ENCODE results near the gene KIAA2012. TPM values are rescaled to one million over a fixed set of nuclear protein-coding genes. Genes with fewer than 3 reads are reported as not detected.
"Not testable (repeated sequence)": the region's sequence is repeated elsewhere in the genome, so short reads cannot be mapped to it uniquely, and the experiment has no call there.

The KIAA2012 gene
- total RNA-seq, 2 experiments from 2014 or later, result not detected

DNA sequence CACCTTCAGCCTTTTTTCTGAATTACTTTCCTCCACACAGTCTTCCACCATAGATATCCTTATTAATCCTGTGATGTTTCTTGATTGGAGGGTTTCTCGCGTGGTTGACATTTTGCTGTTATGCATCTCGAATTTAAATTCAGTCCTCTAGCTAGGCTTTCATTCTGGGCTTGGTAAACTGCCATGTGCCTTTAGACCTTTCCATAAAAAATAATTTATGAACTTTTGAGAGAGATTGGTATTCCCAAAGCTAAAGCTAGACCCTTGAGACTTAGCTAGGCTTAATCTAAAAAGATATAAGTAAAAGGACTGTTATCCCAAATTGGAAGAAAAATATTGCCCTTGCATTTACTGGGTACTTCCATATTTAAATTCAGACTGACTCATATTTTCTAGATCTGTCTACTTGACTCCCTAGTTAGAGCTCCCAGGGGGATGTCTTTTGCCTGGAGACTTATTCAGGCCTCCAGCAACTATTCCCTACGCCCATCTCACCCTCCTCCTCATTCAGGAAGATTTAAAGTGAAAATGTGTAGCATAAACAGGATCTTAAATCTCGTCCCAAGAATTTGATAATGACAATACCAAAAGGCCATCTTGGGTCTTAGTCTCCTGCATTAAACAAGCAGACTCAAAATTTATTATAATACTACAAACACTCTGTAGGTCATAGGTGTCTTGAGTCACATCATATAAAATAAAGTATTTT, 60.3 kb downstream of the KIAA2012 start:
- Mint-ChIP-seq H3K4me1 (no peaks in the 10 kb centered on the region), H3K4me3 (no peak overlapping the region), H3K9me3 (no peaks in the 10 kb centered on the region), H3K27ac (no peak overlapping the region), H3K36me3 (no peaks in the 10 kb centered on the region), H3K27me3 (peaks cover 4% of the 10 kb centered on the region)
- DNase-seq, result no peak

DNA sequence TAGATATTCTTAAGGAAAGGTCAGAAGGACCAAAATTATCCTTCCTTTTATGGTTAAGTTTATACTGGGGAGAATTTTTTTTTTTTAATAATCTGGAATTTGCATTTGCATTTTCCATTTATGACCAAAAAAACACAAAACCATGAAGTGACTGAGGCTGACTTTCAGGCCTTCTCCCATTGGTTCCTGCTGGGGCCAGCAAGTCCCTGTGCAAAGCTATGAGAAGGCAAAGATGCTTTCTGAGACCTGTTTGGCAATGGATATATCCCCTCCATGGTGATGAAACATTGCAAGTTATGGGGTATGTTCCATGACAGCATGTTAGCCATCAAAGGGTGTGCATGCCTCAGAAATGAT, 60.8 kb downstream of the KIAA2012 start:
- Mint-ChIP-seq H3K36me3 (no peaks in the 10 kb centered on the region), H3K9me3 (no peaks in the 10 kb centered on the region), H3K27me3 (peaks cover 4% of the 10 kb centered on the region), H3K4me1 (no peaks in the 10 kb centered on the region), H3K27ac (no peak overlapping the region), H3K4me3 (no peak overlapping the region)
- DNase-seq, result no peak

- no peaks in the 10 kb centered on the region for H3K36me3 Mint-ChIP-seq
- no peaks in the 10 kb centered on the region for H3K4me1 Mint-ChIP-seq
- peaks cover 4% of the 10 kb centered on the region for H3K27me3 Mint-ChIP-seq
- no peak overlapping the region for H3K4me3 Mint-ChIP-seq
- H3K9me3 Mint-ChIP-seq, result no peaks in the 10 kb centered on the region
- H3K27ac Mint-ChIP-seq, result no peak overlapping the region
- no peak for DNase-seq
Observed at GRCh38 chr2:202135091-202135874, 62.2 kb downstream of the KIAA2012 start.

GRCh38 chr2:202136039-202136438, 63.0 kb downstream of the KIAA2012 start:
- not testable (repeated sequence) for DNase-seq, H3K4me3 Mint-ChIP-seq, H3K27ac Mint-ChIP-seq, H3K4me1 Mint-ChIP-seq, H3K27me3 Mint-ChIP-seq, H3K9me3 Mint-ChIP-seq, H3K36me3 Mint-ChIP-seq

DNA sequence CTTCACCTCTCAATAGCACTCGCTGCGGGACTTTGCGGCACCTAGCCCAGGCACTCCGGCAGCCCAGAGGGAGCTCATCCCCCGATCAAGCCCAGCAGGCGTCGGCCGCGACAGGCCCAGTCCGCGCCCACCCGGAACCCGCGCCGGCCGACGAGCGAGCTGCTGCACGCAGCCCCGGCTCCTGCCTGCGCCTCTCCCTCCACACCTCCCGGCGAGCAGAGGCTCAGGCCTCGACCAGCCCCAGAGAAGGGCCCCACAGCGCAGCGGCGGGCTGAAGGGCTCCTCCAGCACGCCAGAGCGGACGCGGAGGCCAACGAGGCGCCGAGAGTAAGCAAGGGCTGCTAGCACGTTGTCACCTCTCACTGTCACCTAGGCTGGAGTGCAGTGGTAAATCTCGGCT, 63.5 kb downstream of the KIAA2012 start:
- Mint-ChIP-seq H3K27me3 (peaks cover 2% of the 10 kb centered on the region), H3K9me3 (no peaks in the 10 kb centered on the region), H3K27ac (no peak overlapping the region), H3K36me3 (no peaks in the 10 kb centered on the region), H3K4me3 (no peak overlapping the region), H3K4me1 (no peaks in the 10 kb centered on the region)
- no peak for DNase-seq

- Mint-ChIP-seq H3K27ac (no peak overlapping the region), H3K27me3 (no peaks in the 10 kb centered on the region), H3K9me3 (no peaks in the 10 kb centered on the region), H3K36me3 (no peaks in the 10 kb centered on the region), H3K4me1 (peaks cover 3% of the 10 kb centered on the region), H3K4me3 (no peak overlapping the region)
- no peak for DNase-seq
Observed at GRCh38 chr2:202140522-202141252, 67.6 kb downstream of the KIAA2012 start.

DNA sequence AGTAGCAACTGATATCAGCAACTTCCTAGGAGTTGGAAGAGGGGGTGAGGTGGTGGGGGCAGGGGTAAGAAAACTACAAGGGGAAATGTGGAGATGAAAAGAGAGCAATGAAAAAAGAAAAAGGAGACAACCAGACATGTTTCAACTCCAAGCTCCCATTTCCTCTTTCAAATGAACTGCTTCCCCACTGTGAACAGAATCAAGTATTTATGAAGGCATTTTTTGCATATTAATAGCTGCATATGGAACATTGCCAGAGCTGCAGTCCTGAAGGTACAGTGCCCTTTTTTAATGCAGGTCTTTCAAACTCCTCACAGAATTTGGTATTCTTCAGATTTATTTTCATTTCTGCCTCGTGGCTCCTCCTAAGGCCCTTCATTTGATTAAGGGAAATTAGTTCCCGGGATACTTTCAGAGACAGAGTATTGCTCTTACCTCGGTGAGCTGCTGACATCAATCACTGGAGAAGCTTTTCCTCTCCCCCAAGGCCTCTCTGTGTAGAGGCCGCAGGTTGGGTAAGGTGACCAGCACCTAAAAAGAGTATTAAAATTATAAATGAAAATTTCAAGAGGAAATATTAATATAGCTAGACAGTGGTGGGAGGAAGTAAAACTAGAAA, 68.4 kb downstream of the KIAA2012 start:
- Mint-ChIP-seq H3K4me1 (peaks cover 3% of the 10 kb centered on the region), H3K4me3 (no peak overlapping the region), H3K27me3 (no peaks in the 10 kb centered on the region), H3K36me3 (no peaks in the 10 kb centered on the region), H3K9me3 (no peaks in the 10 kb centered on the region), H3K27ac (no peak overlapping the region)
- DNase-seq, result no peak

DNA sequence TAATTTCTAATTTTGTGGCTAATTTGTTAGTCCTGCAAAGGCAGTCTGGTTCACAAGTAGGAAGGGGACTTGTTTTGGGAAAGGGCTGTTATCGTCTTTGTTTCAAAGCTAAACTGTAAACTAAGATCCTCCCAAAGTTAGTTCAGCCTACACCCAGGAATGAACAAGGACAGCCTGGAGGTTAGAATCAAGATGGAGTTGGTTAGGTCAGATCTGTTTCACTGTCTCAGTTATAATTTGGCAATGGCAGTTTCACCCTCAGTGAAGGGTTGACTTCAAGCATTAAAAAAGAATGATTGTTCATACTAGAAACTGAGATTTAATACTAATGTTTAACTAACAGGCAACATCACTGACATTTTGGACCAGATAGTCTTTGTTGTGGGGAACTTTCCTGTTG, 69.5 kb downstream of the KIAA2012 start:
- Mint-ChIP-seq H3K4me1 (peaks cover 3% of the 10 kb centered on the region), H3K27me3 (no peaks in the 10 kb centered on the region), H3K27ac (no peak overlapping the region), H3K4me3 (no peak overlapping the region), H3K36me3 (no peaks in the 10 kb centered on the region), H3K9me3 (no peaks in the 10 kb centered on the region)
- DNase-seq, result no peak

GRCh38 chr2:202147775-202148174, 74.7 kb downstream of the KIAA2012 start:
- Mint-ChIP-seq H3K4me3 (no peak overlapping the region), H3K27me3 (peaks cover 12% of the 10 kb centered on the region), H3K4me1 (peaks cover 3% of the 10 kb centered on the region), H3K9me3 (no peaks in the 10 kb centered on the region), H3K36me3 (no peaks in the 10 kb centered on the region), H3K27ac (no peak overlapping the region)
- no peak for DNase-seq

- Mint-ChIP-seq H3K36me3 (no peaks in the 10 kb centered on the region), H3K4me1 (peaks cover 3% of the 10 kb centered on the region), H3K9me3 (no peaks in the 10 kb centered on the region), H3K4me3 (no peak overlapping the region), H3K27ac (no peak overlapping the region), H3K27me3 (peaks cover 15% of the 10 kb centered on the region)
- no peak for DNase-seq
Observed at GRCh38 chr2:202148515-202149154, 75.6 kb downstream of the KIAA2012 start.

- Mint-ChIP-seq H3K9me3 (no peaks in the 10 kb centered on the region), H3K27ac (no peak overlapping the region)
Observed at GRCh38 chr2:202149155-202149762, 76.2 kb downstream of the KIAA2012 start.

GRCh38 chr2:202149936-202150335, 76.9 kb downstream of the KIAA2012 start:
- Mint-ChIP-seq H3K36me3 (no peaks in the 10 kb centered on the region), H3K4me1 (no peaks in the 10 kb centered on the region), H3K4me3 (no peak overlapping the region), H3K27ac (no peak overlapping the region), H3K27me3 (peaks cover 22% of the 10 kb centered on the region), H3K9me3 (no peaks in the 10 kb centered on the region)
- no peak for DNase-seq

More at GRCh38 chr2:202149155-202149762, 76.2 kb downstream of the KIAA2012 start:
- Mint-ChIP-seq H3K36me3 (no peaks in the 10 kb centered on the region), H3K4me3 (no peak overlapping the region), H3K27me3 (peaks cover 16% of the 10 kb centered on the region), H3K4me1 (peaks cover 3% of the 10 kb centered on the region)
- no peak for DNase-seq

- Mint-ChIP-seq H3K4me1 (no peaks in the 10 kb centered on the region), H3K27me3 (peaks cover 35% of the 10 kb centered on the region), H3K9me3 (no peaks in the 10 kb centered on the region), H3K36me3 (no peaks in the 10 kb centered on the region), H3K27ac (no peak overlapping the region), H3K4me3 (no peak overlapping the region)
- DNase-seq, result no peak
Observed at GRCh38 chr2:202152104-202152715, 79.2 kb downstream of the KIAA2012 start.

GRCh38 chr2:202154613-202155012, 81.6 kb downstream of the KIAA2012 start:
- Mint-ChIP-seq H3K4me3 (no peak overlapping the region), H3K36me3 (no peaks in the 10 kb centered on the region), H3K4me1 (no peaks in the 10 kb centered on the region), H3K27me3 (peaks cover 30% of the 10 kb centered on the region), H3K27ac (no peak overlapping the region), H3K9me3 (no peaks in the 10 kb centered on the region)
- DNase-seq, result no peak

Data from activated naive CD8-positive, alpha-beta T cell treated with anti-CD3 and anti-CD28 coated beads for 36 hours (primary cell).